ENCODE results near the gene PDGFD.

GRCh38 chr11:104134745-104135144, 29.2 kb downstream of the PDGFD start:
- no peak for TF ChIP-seq CTCF (conservative IDR thresholded peaks at IDR 0.05 in 1 of 2, IDR thresholded peaks at IDR 0.05 in 1 of 2; ENCODE audit: low read depth in 1 of 2, low read length in 2 of 2)
- TF ChIP-seq EZH2 (IDR thresholded peaks at IDR 0.05; ENCODE audit: low read length, missing control alignments) = no peak
